CD4-positive, alpha-beta memory T cell (primary cell): ENCODE results near the gene STK10. TPM values are rescaled to one million over a fixed set of nuclear protein-coding genes. Genes with fewer than 3 reads are reported as not detected.

Source experiments
- CTCF ChIA-PET: fragments of 350-600 bp; sonication (Branson Sonifier 250); formaldehyde crosslinking; loops from one replicate; lab custom pipeline; 2021; ENCODE audit warnings: inconsistent platforms; ENCODE audit not compliant: partially characterized antibody; lab: Charles Lee
- POLR2A ChIA-PET: fragments of 350-600 bp; sonication (Branson Sonifier 250); formaldehyde crosslinking; loops from one replicate; lab custom pipeline; 2021; ENCODE audit not compliant: partially characterized antibody; lab: Charles Lee
- DNase-seq, 5 donors: peaks; one replicate each; pipeline versions ENCODE4 v3.0.0 to v3.0.0-alpha.2; 2020 to 2022; ENCODE audit warnings: mixed read lengths in 1 of 5
- H3K27ac ChIP-seq: one replicate; pipeline ENCODE4 v1.7.0; 2013; ENCODE audit warnings: low read depth, low read length
- H3K27me3 ChIP-seq: 2 replicates; pipeline ENCODE4 v1.7.0; 2013; ENCODE audit warnings: mild to moderate bottlenecking, low read length, moderate library complexity; ENCODE audit not compliant: insufficient read depth
- H3K36me3 ChIP-seq: 2 replicates; pipeline ENCODE4 v1.7.0; 2013; ENCODE audit warnings: mild to moderate bottlenecking, low read length, moderate library complexity; ENCODE audit not compliant: insufficient read depth
- H3K4me1 ChIP-seq: 2 replicates; pipeline ENCODE4 v1.7.0; 2013; ENCODE audit warnings: mild to moderate bottlenecking, low read length, moderate library complexity; ENCODE audit not compliant: insufficient read depth
- H3K4me3 ChIP-seq, 2 donors: one replicate each; pipeline ENCODE4 v1.7.0; 2013; ENCODE audit warnings: low read length in 2 of 2, mild to moderate bottlenecking in 1 of 2
- H3K9me3 ChIP-seq, 2 donors: one replicate each; pipeline ENCODE4 v1.7.0; 2013; ENCODE audit warnings: low read length in 2 of 2, control low read depth in 1 of 2; ENCODE audit not compliant: control insufficient read depth in 1 of 2
- H3K27ac Mint-ChIP-seq, 7 donors: one replicate each; pipeline ENCODE4 v1.8.0; 2020 to 2021; ENCODE audit warnings: mixed read lengths in 7 of 7, mild to moderate bottlenecking in 6 of 7, inconsistent platforms in 3 of 7, moderate library complexity in 3 of 7
- H3K27me3 Mint-ChIP-seq, 2 donors: one replicate each; pipeline ENCODE4 v1.8.0; 2020 to 2021; ENCODE audit warnings: mixed read lengths in 2 of 2
- H3K36me3 Mint-ChIP-seq, 2 donors: one replicate each; pipeline ENCODE4 v1.8.0; 2020 to 2021; ENCODE audit warnings: mixed read lengths in 2 of 2, inconsistent platforms in 1 of 2, mild to moderate bottlenecking in 1 of 2
- H3K4me1 Mint-ChIP-seq, 4 donors: one replicate each; pipeline ENCODE4 v1.8.0; 2020 to 2021; ENCODE audit warnings: mixed read lengths in 4 of 4, mild to moderate bottlenecking in 1 of 4
- H3K4me3 Mint-ChIP-seq, 8 donors: one replicate each; pipeline ENCODE4 v1.8.0; 2020 to 2021; ENCODE audit warnings: mixed read lengths in 8 of 8, mild to moderate bottlenecking in 7 of 8, moderate library complexity in 6 of 8, inconsistent platforms in 3 of 8
- H3K9me3 Mint-ChIP-seq, 8 donors: one replicate each; pipeline ENCODE4 v1.8.0; 2020 to 2021; ENCODE audit warnings: mixed read lengths in 8 of 8, mild to moderate bottlenecking in 5 of 8, inconsistent platforms in 3 of 8, moderate library complexity in 1 of 8
- intact Hi-C: fragments of 100-400 bp; cut with micrococcal nuclease; formaldehyde crosslinking; loops from one replicate; pipeline ENCODE4 v1.15.1; 2023
- polyA plus RNA-seq, 2 donors: library from polyadenylated mRNA; unstranded; fragments of 300-500 nt; fragmentation: Illumina TruSeq; gene quantifications; one replicate each; pipeline ENCODE4 v1.2.3, GENCODE V29; 2021
- total RNA-seq, 2 experiments: library from RNA; stranded (reverse); gene quantifications; one replicate each; pipeline ENCODE4 v1.2.3, GENCODE V29; 2021

Gene STK10
- total and polyA plus RNA-seq, 4 experiments from 2014 or later: 24.6 to 314 (median 233) TPM

GRCh38 chr5:172182291-172182690 lies 5.7 kb downstream of the STK10 start:
- CTCF ChIA-PET: interaction anchor here (1.0 to 14.7 kb wide), 3 partner anchors 17 to 115 kb away, joined by 4 to 429 read pairs (median 248); no protein-coding TSS in a partner anchor

GRCh38 chr5:172180936-172181335 lies 7.1 kb downstream of the STK10 start:
- POLR2A ChIA-PET: interaction anchor here (0.6 to 18.6 kb wide), 6 partner anchors 6 to 113 kb away, joined by 3 to 878 read pairs (median 14); no protein-coding TSS in a partner anchor
- peak overlapping the region; percentile 73 to 98 (median 82) for H3K4me3 Mint-ChIP-seq
- H3K27me3 Mint-ChIP-seq: no peaks in the 10 kb centered on the region
- Histone ChIP-seq H3K36me3 (no peaks in the 10 kb centered on the region), H3K27me3 (no peaks in the 10 kb centered on the region), H3K4me3 (no peak overlapping the region), H3K27ac (peak overlapping the region; percentile 96), H3K9me3 (no peaks in the 10 kb centered on the region), H3K4me1 (peaks cover 98% of the 10 kb centered on the region)
- intact Hi-C loops: no loop called here
- H3K27ac Mint-ChIP-seq: peak overlapping the region; percentile 87 to 99 (median 98)
- CTCF ChIA-PET: interaction anchor here (0.6 to 14.7 kb wide), 4 partner anchors 15 to 765 kb away, joined by 3 to 429 read pairs (median 126); no protein-coding TSS in a partner anchor
- peak; percentile 60 to 86 (median 72) for DNase-seq
- H3K4me1 Mint-ChIP-seq: peaks cover 43 to 97% (median 77%) of the 10 kb centered on the region in 4 donors
- peaks cover 0 to 2% (median 0%) of the 10 kb centered on the region in 8 donors for H3K9me3 Mint-ChIP-seq
- peaks cover 21 to 62% of the 10 kb centered on the region in 2 donors for H3K36me3 Mint-ChIP-seq

More at GRCh38 chr5:172182291-172182690, 5.7 kb downstream of the STK10 start:
- DNase-seq: no peak
- no peak overlapping the region for H3K4me3 ChIP-seq
- Mint-ChIP-seq H3K9me3 (no peaks in the 10 kb centered on the region), H3K4me3 (peak overlapping the region in 6 of 8 donors; percentile 29 to 99 (median 43)), H3K27me3 (no peaks in the 10 kb centered on the region), H3K4me1 (peaks cover 34 to 97% (median 64%) of the 10 kb centered on the region in 4 donors), H3K27ac (peak overlapping the region in 5 of 7 donors; percentile 42 to 99 (median 76)), H3K36me3 (peaks cover 25 to 66% of the 10 kb centered on the region in 2 donors)
- intact Hi-C loops: no loop called here
- POLR2A ChIA-PET: interaction anchor here (8.3 to 18.6 kb wide), 3 partner anchors 7 to 66 kb away, joined by 80 to 878 read pairs (median 597); no protein-coding TSS in a partner anchor
- no peaks in the 10 kb centered on the region for H3K9me3 ChIP-seq
- peaks cover 84% of the 10 kb centered on the region for H3K4me1 ChIP-seq
- H3K27ac ChIP-seq: peak overlapping the region; percentile 94
- no peaks in the 10 kb centered on the region for H3K27me3 ChIP-seq
- no peaks in the 10 kb centered on the region for H3K36me3 ChIP-seq

GRCh38 chr5:172178991-172179989 lies 8.7 kb downstream of the STK10 start:
- H3K27me3 ChIP-seq: no peaks in the 10 kb centered on the region
- peaks cover 89% of the 10 kb centered on the region for H3K4me1 ChIP-seq
- H3K27ac Mint-ChIP-seq: peak overlapping the region; percentile 97 to 100 (median 99)
- peak overlapping the region; percentile 44 to 55 for H3K4me3 ChIP-seq
- POLR2A ChIA-PET: interaction anchor here (0.6 to 18.6 kb wide), 20 partner anchors 6 to 791 kb away, joined by 3 to 878 read pairs (median 6); partner anchors contain the start of genes DUSP1, FBXW11 and STK10
- H3K36me3 ChIP-seq: no peaks in the 10 kb centered on the region
- CTCF ChIA-PET: interaction anchor here (0.6 to 14.7 kb wide), 8 partner anchors 8 to 111 kb away, joined by 3 to 429 read pairs (median 8); partner anchors contain the start of gene STK10
- peak overlapping the region; percentile 96 for H3K27ac ChIP-seq
- H3K36me3 Mint-ChIP-seq: peaks cover 19 to 64% of the 10 kb centered on the region in 2 donors
- peaks cover 51 to 97% (median 74%) of the 10 kb centered on the region in 4 donors for H3K4me1 Mint-ChIP-seq
- peak overlapping the region; percentile 85 to 99 (median 94) for H3K4me3 Mint-ChIP-seq
- peaks cover 0 to 2% (median 0%) of the 10 kb centered on the region in 8 donors for H3K9me3 Mint-ChIP-seq
- intact Hi-C loops: loop anchor here (1.0 kb wide), 1 partner anchor 8 kb away; no protein-coding TSS in a partner anchor
- H3K9me3 ChIP-seq: no peaks in the 10 kb centered on the region
- peak; percentile 63 to 84 (median 70) for DNase-seq
- H3K27me3 Mint-ChIP-seq: no peaks in the 10 kb centered on the region

DNA sequence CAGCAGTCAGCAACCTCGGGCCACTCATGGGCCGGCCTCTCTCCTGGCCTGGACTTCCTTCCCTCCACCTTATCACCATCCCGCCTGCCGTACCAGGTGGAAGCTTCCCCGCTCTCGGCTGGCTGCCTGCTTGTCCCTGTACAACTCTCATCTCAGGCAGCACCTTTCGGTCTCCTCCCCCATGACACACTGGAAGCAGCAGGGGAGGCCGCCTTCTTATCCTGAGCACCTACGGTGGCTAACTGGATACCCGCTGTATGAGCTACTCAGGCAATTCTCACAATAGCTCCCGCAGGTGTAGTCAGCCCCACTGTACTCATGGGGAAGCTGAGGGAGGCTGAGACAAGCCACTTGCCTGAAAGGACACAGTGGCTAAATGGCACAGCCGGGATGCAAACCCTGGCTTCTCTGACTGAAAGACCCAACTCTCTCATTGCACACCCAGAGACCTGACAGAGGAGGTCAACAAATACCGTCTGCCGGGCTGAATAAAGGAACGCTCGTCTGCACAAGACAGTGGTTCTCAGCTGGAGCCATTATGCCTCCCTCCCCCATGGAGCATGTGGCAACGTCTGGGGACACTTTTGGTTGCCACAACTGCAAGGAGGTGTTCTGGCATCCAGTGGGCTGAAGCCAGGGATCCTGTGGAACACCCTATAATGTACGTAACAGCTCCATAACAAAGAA lies 9.6 kb downstream of the STK10 start:
- Mint-ChIP-seq H3K27ac (peak overlapping the region; percentile 97 to 100 (median 99)), H3K9me3 (peaks cover 0 to 2% (median 0%) of the 10 kb centered on the region in 8 donors), H3K4me3 (peak overlapping the region; percentile 85 to 99 (median 94)), H3K27me3 (no peaks in the 10 kb centered on the region), H3K36me3 (peaks cover 24 to 64% of the 10 kb centered on the region in 2 donors), H3K4me1 (peaks cover 56 to 97% (median 74%) of the 10 kb centered on the region in 4 donors)
- CTCF ChIA-PET: interaction anchor here (1.6 to 14.7 kb wide), 5 partner anchors 9 to 71 kb away, joined by 7 to 429 read pairs (median 25); partner anchors contain the start of gene STK10
- Histone ChIP-seq H3K4me3 (peak overlapping the region; percentile 15 to 55), H3K27ac (peak overlapping the region; percentile 96), H3K36me3 (no peaks in the 10 kb centered on the region), H3K27me3 (no peaks in the 10 kb centered on the region), H3K4me1 (peaks cover 89% of the 10 kb centered on the region), H3K9me3 (no peaks in the 10 kb centered on the region)
- POLR2A ChIA-PET: interaction anchor here (0.7 to 18.6 kb wide), 15 partner anchors 7 to 790 kb away, joined by 3 to 878 read pairs (median 7); partner anchors contain the start of genes DUSP1, FBXW11 and STK10
- DNase-seq: peak in 3 of 5 donors; percentile 27 to 70 (median 32)
- intact Hi-C loops: no loop called here

GRCh38 chr5:172177176-172177575 lies 10.8 kb downstream of the STK10 start:
- H3K36me3 Mint-ChIP-seq: peaks cover 21 to 65% of the 10 kb centered on the region in 2 donors
- H3K27ac Mint-ChIP-seq: peak overlapping the region; percentile 97 to 100 (median 99)

More at GRCh38 chr5:172177176-172177575, 10.8 kb downstream of the STK10 start:
- Mint-ChIP-seq H3K4me1 (peaks cover 58 to 99% (median 77%) of the 10 kb centered on the region in 4 donors), H3K4me3 (peak overlapping the region in 7 of 8 donors; percentile 43 to 99 (median 94)), H3K27me3 (no peaks in the 10 kb centered on the region), H3K9me3 (peaks cover 0 to 2% (median 0%) of the 10 kb centered on the region in 8 donors)
- Histone ChIP-seq H3K9me3 (no peaks in the 10 kb centered on the region), H3K27ac (peak overlapping the region; percentile 96), H3K4me3 (no peak overlapping the region), H3K4me1 (peaks cover 89% of the 10 kb centered on the region), H3K36me3 (no peaks in the 10 kb centered on the region), H3K27me3 (no peaks in the 10 kb centered on the region)
- ChIA-PET POLR2A (interaction anchor here (1.8 to 18.6 kb wide), 7 partner anchors 9 to 782 kb away, joined by 3 to 878 read pairs (median 68); partner anchors contain the start of genes FBXW11, RPL26L1 and STK10), CTCF (interaction anchor here (2.1 to 23.1 kb wide), 3 partner anchors 7 to 12 kb away, joined by 8 to 429 read pairs (median 429); partner anchors contain the start of gene STK10)
- intact Hi-C loops: no loop called here
- DNase-seq: no peak
